A549 (cell line): ENCODE data around the gene SIRT2. TPM values are rescaled to one million over a fixed set of nuclear protein-coding genes. Genes with fewer than 3 reads are reported as not detected.

Experiments
- ATAC-seq, 2 experiments: fragments of 200-7000 bp in 1 of 2; fragments of >200 bp in 1 of 2; cut with Nextera tagmentation in 1 of 2; cut with Tn5 transposase in 1 of 2; 3 replicates each; pipeline versions ENCODE4 v1.8.0 to v1.9.1; 2018 to 2020; ENCODE audit warnings: mild to moderate bottlenecking in 1 of 2, moderate library complexity in 1 of 2
- CTCF ChIA-PET: fragments of 300-600 bp; sonication (Branson Sonifier 250); formaldehyde crosslinking; extraction: SDS; loops from one replicate; lab custom pipeline; 2021; ENCODE audit warnings: antibody characterized with exemption, inconsistent platforms; lab: Yijun Ruan, JAX
- POLR2A ChIA-PET: fragments of 350-600 bp; formaldehyde crosslinking; extraction: SDS; loops from one replicate; lab custom pipeline; 2021; ENCODE audit warnings: antibody characterized with exemption, inconsistent platforms; lab: Yijun Ruan, JAX
- DNase-seq, 2 experiments: peaks; one replicate each; pipeline versions ENCODE4 v3.0.0 to v3.0.0-alpha.2; 2011 to 2016; ENCODE audit warnings: low read depth in 1 of 2, low spot score in 1 of 2
- FAIRE-seq: peaks from 2 replicates; lab custom pipeline; 2011; peaks lifted over from hg19 to GRCh38; lab: Jason Lieb, UNC
- H3K27ac ChIP-seq, 2 experiments: fragments of >200 bp; sonication (Bioruptor Twin); formaldehyde crosslinking; 3 replicates each; pipeline ENCODE4 v1.5.1; 2016 to 2017
- H3K4me1 ChIP-seq: fragments of >200 bp; sonication (Bioruptor Twin); formaldehyde crosslinking; 3 replicates; pipeline ENCODE4 v1.6.1; 2016
- H3K4me2 ChIP-seq: fragments of >200 bp; sonication (Bioruptor Twin); formaldehyde crosslinking; 3 replicates; pipeline ENCODE4 v1.6.1; 2016
- H3K4me3 ChIP-seq: fragments of >200 bp; sonication (Bioruptor Twin); formaldehyde crosslinking; 3 replicates; pipeline ENCODE4 v1.5.1; 2016
- H3K9me3 ChIP-seq: fragments of >200 bp; sonication (Bioruptor Twin); formaldehyde crosslinking; 3 replicates; pipeline ENCODE4 v1.6.1; 2016
- CBX2 ChIP-seq: fragments of 200-600 bp; sonication (generic); IDR thresholded peaks from 2 replicates; pipeline ENCODE4 v1.6.1; 2016; ENCODE audit warnings: low read depth, mild to moderate bottlenecking, borderline replicate concordance
- CBX8 ChIP-seq: fragments of 200-600 bp; sonication (generic); IDR thresholded peaks from 2 replicates; pipeline ENCODE4 v1.6.1; 2016
- CEBPB ChIP-seq, 2 experiments: fragments of >200 bp in 1 of 2; sonication (Bioruptor Twin) in 1 of 2; formaldehyde crosslinking in 1 of 2; IDR thresholded peaks; 2 replicates each; pipeline ENCODE4 v1.6.1; 2012 to 2016
- CHD2 ChIP-seq: fragments of 150-350 bp; IDR thresholded peaks from 2 replicates; pipeline ENCODE4 v1.6.1; 2014; ENCODE audit warnings: low read length; ENCODE audit not compliant: partially characterized antibody
- EHMT2 ChIP-seq: fragments of 200-600 bp; sonication (generic); IDR thresholded peaks from 2 replicates; pipeline ENCODE4 v1.6.1; 2016; ENCODE audit warnings: antibody characterized with exemption, low read depth, mild to moderate bottlenecking, moderate library complexity
- ESRRA ChIP-seq: fragments of 150-350 bp; IDR thresholded peaks from 2 replicates; pipeline ENCODE4 v1.6.1; 2014; ENCODE audit warnings: mild to moderate bottlenecking, low read length, borderline replicate concordance
- HDAC2 ChIP-seq: fragments of 200-600 bp; sonication (generic); IDR thresholded peaks from 2 replicates; pipeline ENCODE4 v1.6.1; 2016
- HEYL ChIP-seq: fragments of 250-450 bp; sonication (Bioruptor Pico); IDR thresholded peaks from 2 replicates; pipeline ENCODE4 v1.8.0; 2021; ENCODE audit warnings: mild to moderate bottlenecking, moderate library complexity
- HOXA7 ChIP-seq: fragments of 250-450 bp; sonication (Bioruptor Pico); IDR thresholded peaks from 2 replicates; pipeline ENCODE4 v1.5.0; 2020; ENCODE audit warnings: mild to moderate bottlenecking, moderate library complexity
- JUNB ChIP-seq: fragments of >200 bp; sonication (Bioruptor Twin); formaldehyde crosslinking; IDR thresholded peaks from 2 replicates; pipeline ENCODE4 v1.6.1; 2016
- KDM1A ChIP-seq: fragments of 200-600 bp; sonication (generic); IDR thresholded peaks from 2 replicates; pipeline ENCODE4 v1.6.1; 2016; ENCODE audit warnings: low read depth, mild to moderate bottlenecking
- MAFK ChIP-seq: fragments of 450-650 bp; IDR thresholded peaks from 2 replicates; pipeline ENCODE4 v1.6.1; 2014; ENCODE audit not compliant: partially characterized antibody
- MAZ ChIP-seq: fragments of 150-350 bp; IDR thresholded peaks from 2 replicates; pipeline ENCODE4 v1.6.1; 2014; ENCODE audit warnings: antibody characterized with exemption, low read depth, low read length, borderline replicate concordance
- MYC ChIP-seq: IDR thresholded peaks from 2 replicates; pipeline ENCODE4 v1.6.1; 2012; ENCODE audit warnings: mild to moderate bottlenecking, inconsistent platforms, low read length, improper control_type of control experiment, borderline replicate concordance
- NFE2L2 ChIP-seq: fragments of 150-350 bp; conservative IDR thresholded peaks from 2 replicates; pipeline ENCODE4 v1.6.1; 2014; ENCODE audit warnings: low read length
- PHF8 ChIP-seq: fragments of 200-600 bp; sonication (generic); IDR thresholded peaks from 2 replicates; pipeline ENCODE4 v1.6.1; 2016; ENCODE audit warnings: low read depth, mild to moderate bottlenecking, antibody characterized with exemption, moderate library complexity, borderline replicate concordance
- RARB ChIP-seq: fragments of 250-450 bp; sonication (Bioruptor Pico); IDR thresholded peaks from 2 replicates; pipeline ENCODE4 v1.8.0; 2021; ENCODE audit warnings: mild to moderate bottlenecking, moderate library complexity
- RCOR1 ChIP-seq: fragments of 150-350 bp; IDR thresholded peaks from 2 replicates; pipeline ENCODE4 v1.6.1; 2014; ENCODE audit warnings: antibody characterized with exemption, low read length, low read depth
- REST ChIP-seq: fragments of 200-600 bp; sonication (generic); IDR thresholded peaks from 2 replicates; pipeline ENCODE4 v1.6.1; 2016; ENCODE audit warnings: antibody characterized with exemption, mild to moderate bottlenecking, moderate library complexity
- RFX5 ChIP-seq: fragments of 450-650 bp; IDR thresholded peaks from 2 replicates; pipeline ENCODE4 v1.7.1; 2014; ENCODE audit warnings: antibody characterized with exemption, mild to moderate bottlenecking, moderate library complexity
- ZNF302 ChIP-seq: fragments of 250-450 bp; sonication (Bioruptor Pico); IDR thresholded peaks from 2 replicates; pipeline ENCODE4 v1.9.0; 2021; ENCODE audit warnings: inconsistent platforms, mild to moderate bottlenecking, moderate library complexity
- ZSCAN20 ChIP-seq: fragments of 250-450 bp; sonication (Bioruptor Pico); IDR thresholded peaks from 2 replicates; pipeline ENCODE4 v1.8.0; 2022; ENCODE audit warnings: mild to moderate bottlenecking, moderate library complexity
- WGBS: methylation state at CpG from one replicate; pipeline ENCODE4 v1.1.6; 2017; ENCODE audit errors: missing lambda C conversion rate; 5-methylcytosine and 5-hydroxymethylcytosine counted together
- polyA plus RNA-seq, 4 experiments: library from polyadenylated mRNA; depleted of rRNA in 3 of 4; stranded (reverse); fragments of >200 nt; fragmentation: RNase III in 1 of 4; extraction: RNeasy Plus Mini Kit Qiagen cat#74134 plus additional on column Dnase treatment in 1 of 4; gene quantifications; 2 replicates in 3 of 4; 3 replicates in 1 of 4; pipeline ENCODE4 v1.2.3, GENCODE V29; 2011 to 2017

The SIRT2 gene
- polyA plus RNA-seq, 2 of the 4 experiments (the other 2 are of a cell fraction): 28.6 to 30.4 TPM

- no peak overlapping the region for H3K4me3 ChIP-seq
- ChIA-PET POLR2A (no interaction called here), CTCF (interaction anchor here (1.1 to 31.8 kb wide), 7 partner anchors 13 to 366 kb away, joined by 3 to 652 read pairs (median 14); partner anchors contain the start of genes MRPS12, NFKBIB, RINL and SARS2)
- no peaks in the 10 kb centered on the region for H3K9me3 ChIP-seq
- 87% methylated on average over 19 of the region's 19 CpGs for WGBS
- ATAC-seq (no peak), DNase-seq (no peak), FAIRE-seq (no peak)
- peaks cover 4% of the 10 kb centered on the region; the same call in 2 of the 3 replicates for H3K4me1 ChIP-seq
- TF ChIP-seq MAFK (no peak), RCOR1 (no peak), HOXA7 (no peak), ZSCAN20 (CRISPR knock-in tag) (no peak), ESRRA (no peak), HEYL (CRISPR knock-in tag) (no peak), KDM1A (no peak), CEBPB (IDR thresholded peaks at IDR 0.05) (no peak), MAZ (no peak), REST (no peak), CBX2 (no peak), CHD2 (no peak), CBX8 (no peak), JUNB (no peak), EHMT2 (no peak), MYC (no peak), RFX5 (no peak), PHF8 (no peak), NFE2L2 (no peak), RARB (no peak)
- no peak overlapping the region for H3K27ac ChIP-seq
- H3K4me2 ChIP-seq: no peak overlapping the region
Observed at GRCh38 chr19:38880882-38881609, 18.4 kb downstream of the SIRT2 start.

- H3K4me1 ChIP-seq: peaks cover 4% of the 10 kb centered on the region; the same call in 2 of the 3 replicates
- 91% methylated on average over 19 of the region's 19 CpGs for WGBS
- no peak for FAIRE-seq
- H3K4me2 ChIP-seq: no peak overlapping the region
- no peak for DNase-seq
- ATAC-seq: no peak
- no peak overlapping the region for H3K27ac ChIP-seq
- TF ChIP-seq RARB: no peak
- no peak for TF ChIP-seq HDAC2
- TF ChIP-seq ZNF302: no peak
- TF ChIP-seq KDM1A: no peak
- no peak for TF ChIP-seq HEYL (CRISPR knock-in tag)
- CTCF ChIA-PET: interaction anchor here (0.6 to 31.8 kb wide), 9 partner anchors 2 to 365 kb away, joined by 3 to 652 read pairs (median 14); partner anchors contain the start of genes MRPS12, NFKBIB, RINL and SARS2
- POLR2A ChIA-PET: no interaction called here
- H3K9me3 ChIP-seq: no peaks in the 10 kb centered on the region
- no peak overlapping the region for H3K4me3 ChIP-seq
Observed at GRCh38 chr19:38880076-38880881, 19.1 kb downstream of the SIRT2 start.
